CD4-positive, CD25-positive, alpha-beta regulatory T cell (primary cell): ENCODE results near the gene SNX1. TPM values are rescaled to one million over a fixed set of nuclear protein-coding genes. Genes with fewer than 3 reads are reported as not detected.

ENCODE experiments used
- ATAC-seq, 2 donors: fragments of 150-1000 bp; cut with Tn5 transposase; one replicate each; pipeline ENCODE4 v1.10.0; 2021; ENCODE audit warnings: low read depth in 2 of 2, moderate number of reproducible peaks in 2 of 2, moderate library complexity in 1 of 2
- DNase-seq, 3 donors: peaks; one replicate each; pipeline versions ENCODE4 v3.0.0 to v3.0.0-alpha.2; 2012 to 2022; ENCODE audit warnings: mixed read lengths in 1 of 3
- H3K27ac ChIP-seq: one replicate; pipeline ENCODE4 v1.7.0; 2013; ENCODE audit warnings: mild to moderate bottlenecking, low read length; ENCODE audit not compliant: insufficient read depth, poor library complexity, severe bottlenecking
- H3K27me3 ChIP-seq: one replicate; pipeline ENCODE4 v1.7.0; 2013; ENCODE audit warnings: low read length; ENCODE audit not compliant: control insufficient read depth, insufficient read depth
- H3K36me3 ChIP-seq: one replicate; pipeline ENCODE4 v1.7.0; 2013; ENCODE audit warnings: mild to moderate bottlenecking, low read length, moderate library complexity; ENCODE audit not compliant: control insufficient read depth, insufficient read depth
- H3K4me1 ChIP-seq: 2 replicates; pipeline ENCODE4 v1.7.0; 2013; ENCODE audit warnings: mild to moderate bottlenecking, low read length; ENCODE audit not compliant: insufficient read depth, control insufficient read depth, poor library complexity, severe bottlenecking
- H3K4me3 ChIP-seq: one replicate; pipeline ENCODE4 v1.7.0; 2013; ENCODE audit warnings: low read depth, mild to moderate bottlenecking, low read length, moderate library complexity
- H3K9me3 ChIP-seq, 2 experiments: 1 replicate in 1 of 2; 2 replicates in 1 of 2; pipeline ENCODE4 v1.7.0; 2013; ENCODE audit warnings: low read length in 2 of 2, mild to moderate bottlenecking in 1 of 2, moderate library complexity in 1 of 2; ENCODE audit not compliant: control insufficient read depth in 2 of 2
- H3K27ac Mint-ChIP-seq, 3 donors: one replicate each; pipeline ENCODE4 v1.8.0; 2020 to 2022; ENCODE audit warnings: mild to moderate bottlenecking in 3 of 3, mixed read lengths in 3 of 3, moderate library complexity in 2 of 3
- H3K27me3 Mint-ChIP-seq: one replicate; pipeline ENCODE4 v1.8.0; 2022; ENCODE audit warnings: mild to moderate bottlenecking, mixed read lengths
- H3K36me3 Mint-ChIP-seq: one replicate; pipeline ENCODE4 v1.8.0; 2020; ENCODE audit warnings: mixed read lengths
- H3K4me1 Mint-ChIP-seq, 4 donors: one replicate each; pipeline ENCODE4 v1.8.0; 2020 to 2022; ENCODE audit warnings: mixed read lengths in 4 of 4, mild to moderate bottlenecking in 1 of 4
- H3K4me3 Mint-ChIP-seq, 4 donors: one replicate each; pipeline ENCODE4 v1.8.0; 2020 to 2022; ENCODE audit warnings: mild to moderate bottlenecking in 4 of 4, mixed read lengths in 4 of 4, moderate library complexity in 3 of 4
- H3K9me3 Mint-ChIP-seq, 7 donors: one replicate each; pipeline ENCODE4 v1.8.0; 2020 to 2022; ENCODE audit warnings: mixed read lengths in 7 of 7, mild to moderate bottlenecking in 3 of 7, moderate library complexity in 2 of 7
- polyA plus RNA-seq, 4 donors: library from polyadenylated mRNA; unstranded; fragments of 300-500 nt; fragmentation: Illumina TruSeq; gene quantifications; one replicate each; pipeline ENCODE4 v1.2.3, GENCODE V29; 2021
- total RNA-seq: library from RNA; stranded (reverse); gene quantifications from one replicate; pipeline ENCODE4 v1.2.3, GENCODE V29; 2022

Gene SNX1
- total and polyA plus RNA-seq, 5 donors from 2014 or later = 58.3 to 112 (median 70.7) TPM

DNA sequence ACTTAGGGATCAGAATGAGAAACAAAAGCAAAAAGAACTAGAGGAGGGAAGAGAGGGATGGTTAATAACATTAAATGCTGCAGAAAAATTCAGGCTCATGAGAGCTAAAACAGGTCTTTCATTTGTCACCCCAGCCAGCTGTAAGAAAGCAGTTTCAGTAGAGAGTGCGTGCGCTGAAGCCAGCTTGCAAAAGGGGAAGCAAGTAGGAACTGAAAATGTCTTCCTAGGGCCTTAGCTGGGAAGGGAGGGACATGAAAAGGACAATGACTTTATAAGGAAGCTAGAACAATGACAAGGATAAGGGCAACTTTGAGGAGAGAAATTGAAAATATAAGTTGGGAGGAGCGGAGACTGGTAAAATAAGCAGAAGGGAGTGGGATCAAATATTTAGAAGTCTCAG lies 5.3 kb upstream of the SNX1 start:
- DNase-seq (no peak), ATAC-seq (no peak)
- Histone ChIP-seq H3K4me1 (peaks cover 40% of the 10 kb centered on the region), H3K9me3 (no peaks in the 10 kb centered on the region), H3K4me3 (no peak overlapping the region), H3K36me3 (peaks cover 27% of the 10 kb centered on the region), H3K27me3 (no peaks in the 10 kb centered on the region), H3K27ac (no peak overlapping the region)
- H3K4me3 Mint-ChIP-seq = peak overlapping the region in 3 of 4 donors; percentile 23 to 79 (median 49)
- H3K27ac Mint-ChIP-seq = peak overlapping the region in 1 of 3 donors; percentile 12
- no peaks in the 10 kb centered on the region for H3K27me3 Mint-ChIP-seq
- H3K9me3 Mint-ChIP-seq = no peaks in the 10 kb centered on the region
- H3K4me1 Mint-ChIP-seq = peaks cover 26 to 61% (median 42%) of the 10 kb centered on the region in 4 donors
- peaks cover 10% of the 10 kb centered on the region for H3K36me3 Mint-ChIP-seq

DNA sequence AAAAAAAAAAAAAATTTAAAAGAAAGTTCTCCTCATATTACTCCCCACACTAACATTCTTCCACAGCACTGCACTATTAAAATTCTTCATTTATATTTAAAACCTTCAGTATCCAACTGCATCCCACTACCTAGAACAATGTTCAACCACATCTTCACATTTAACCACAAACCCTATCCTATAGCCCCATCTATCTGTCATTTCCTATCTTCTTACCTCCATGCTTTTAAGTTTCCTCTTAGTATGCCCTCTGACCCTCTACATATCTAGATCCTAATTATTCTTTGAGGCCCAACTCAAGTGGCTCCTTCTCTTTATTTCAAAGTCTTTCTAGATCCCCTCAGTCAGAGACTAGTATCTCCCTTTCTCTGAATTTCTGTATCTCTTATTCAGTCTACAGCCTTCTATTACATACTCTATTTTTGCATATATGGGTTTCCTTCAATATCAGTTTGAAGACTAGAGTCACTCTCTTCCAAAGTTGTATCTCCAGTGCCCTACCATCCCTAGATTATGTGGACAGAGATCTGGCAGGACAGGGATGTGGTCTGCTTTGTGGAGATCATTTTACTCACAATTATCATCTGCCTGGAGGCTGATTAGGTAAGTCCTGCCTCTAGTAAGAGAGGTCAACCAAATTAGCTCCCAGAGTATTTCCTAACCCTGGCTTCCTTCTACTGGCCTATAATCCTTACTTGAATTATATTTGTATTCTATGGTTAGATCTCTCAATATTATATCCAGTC lies 3.5 kb upstream of the SNX1 start:
- Histone ChIP-seq H3K9me3 (no peaks in the 10 kb centered on the region), H3K4me3 (peak overlapping the region; percentile 100), H3K36me3 (peaks cover 26% of the 10 kb centered on the region), H3K27ac (peak overlapping the region; percentile 90), H3K27me3 (no peaks in the 10 kb centered on the region), H3K4me1 (peaks cover 54% of the 10 kb centered on the region)
- Mint-ChIP-seq H3K4me3 (peak overlapping the region; percentile 92 to 100 (median 98)), H3K36me3 (peaks cover 10% of the 10 kb centered on the region), H3K9me3 (no peaks in the 10 kb centered on the region), H3K4me1 (peaks cover 27 to 71% (median 52%) of the 10 kb centered on the region in 4 donors), H3K27me3 (peaks cover 5% of the 10 kb centered on the region), H3K27ac (peak overlapping the region; percentile 99 to 100 (median 100))
- peak in 2 of 3 donors; percentile 51 to 60 for DNase-seq
- ATAC-seq = no peak

DNA sequence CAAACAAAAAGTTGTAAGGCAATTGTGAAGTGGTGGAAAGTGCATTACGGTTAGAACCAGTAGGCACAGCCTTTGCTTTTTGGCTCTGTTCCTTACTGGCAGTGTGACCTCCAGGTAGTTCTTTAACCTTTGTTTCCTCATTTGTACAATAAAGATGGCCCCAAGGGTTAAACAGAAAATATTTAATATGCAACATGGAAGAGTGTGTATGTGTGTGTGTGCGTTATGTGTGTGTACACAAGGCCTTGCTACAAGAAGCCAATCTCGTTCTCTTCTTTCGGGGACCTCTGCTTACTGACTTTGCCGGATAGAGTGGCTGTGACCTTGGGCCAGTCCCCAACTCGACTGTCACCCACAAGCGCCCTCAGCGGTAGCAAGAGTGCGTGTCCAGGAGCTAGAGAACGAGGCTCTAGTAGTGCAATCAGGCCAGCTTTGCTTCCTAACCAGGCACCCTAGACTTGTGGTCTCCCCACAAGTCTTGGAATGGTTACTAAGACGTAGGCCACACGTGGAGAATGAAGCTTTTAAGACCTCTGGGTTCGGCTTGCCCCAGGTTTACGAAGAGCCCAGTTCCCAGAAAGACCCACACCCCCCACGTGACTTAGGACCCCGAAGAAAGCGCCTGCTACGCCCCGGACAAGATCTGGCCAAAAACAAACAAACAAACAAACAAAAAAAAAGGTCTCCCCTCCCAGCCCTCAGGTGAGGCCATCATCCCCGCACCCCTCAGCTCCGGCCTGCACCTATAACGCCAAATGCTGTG lies 2.7 kb upstream of the SNX1 start:
- DNase-seq (peak in 2 of 3 donors; percentile 24 to 63), ATAC-seq (no peak)
- peak overlapping the region; percentile 90 for H3K27ac ChIP-seq
- peaks cover 18% of the 10 kb centered on the region for H3K36me3 ChIP-seq
- peaks cover 35 to 79% (median 60%) of the 10 kb centered on the region in 4 donors for H3K4me1 Mint-ChIP-seq
- no peaks in the 10 kb centered on the region for H3K9me3 Mint-ChIP-seq
- peak overlapping the region; percentile 100 for H3K4me3 ChIP-seq
- H3K4me1 ChIP-seq = peaks cover 62% of the 10 kb centered on the region
- no peaks in the 10 kb centered on the region for H3K27me3 ChIP-seq
- peak overlapping the region; percentile 92 to 100 (median 98) for H3K4me3 Mint-ChIP-seq
- H3K36me3 Mint-ChIP-seq = peaks cover 6% of the 10 kb centered on the region
- H3K9me3 ChIP-seq = no peaks in the 10 kb centered on the region
- peaks cover 5% of the 10 kb centered on the region for H3K27me3 Mint-ChIP-seq
- peak overlapping the region; percentile 99 to 100 (median 100) for H3K27ac Mint-ChIP-seq

DNA sequence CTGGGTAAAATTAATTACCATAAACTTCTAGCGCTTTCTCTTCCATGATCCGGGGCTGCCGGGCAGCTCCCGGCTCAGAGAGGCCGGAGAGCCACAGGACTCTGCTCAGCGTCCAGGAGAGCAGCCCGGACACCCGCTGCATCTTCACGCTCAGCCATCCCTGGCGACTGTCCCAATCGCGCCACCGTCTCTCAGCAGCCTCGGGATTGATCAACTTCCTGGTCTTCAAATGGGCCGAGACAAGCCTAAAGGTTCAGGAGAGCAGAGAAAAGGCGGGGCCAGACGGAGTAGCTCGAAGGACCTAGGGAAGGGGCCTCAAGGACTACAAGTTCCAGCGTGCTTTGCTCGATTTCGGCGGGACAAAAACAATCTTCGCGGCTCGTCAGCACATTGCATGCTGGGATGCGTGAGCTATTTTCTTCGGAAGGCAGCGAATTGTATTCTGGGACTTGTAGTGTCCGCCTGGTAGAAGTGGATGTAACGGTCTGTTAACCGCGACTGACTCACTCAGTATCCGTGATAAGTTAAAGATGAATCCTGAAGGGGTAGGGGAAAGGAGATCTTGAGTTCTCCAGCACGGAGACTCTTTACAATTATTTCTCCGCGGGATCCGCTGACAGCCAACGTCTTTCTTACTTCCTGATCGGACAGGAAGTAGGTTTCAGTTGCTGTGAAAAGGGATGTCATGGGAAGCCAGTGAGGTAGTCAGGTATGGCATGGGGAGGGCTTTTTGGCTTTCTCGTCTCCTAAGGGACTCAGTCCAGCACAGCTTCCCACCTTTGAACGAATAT lies 2.0 kb upstream of the SNX1 start, which contains the start of gene CIAO2A:
Gene CIAO2A (minus strand): TSS at position 212 of the 791 bp plus-strand sequence. CDS start 70 bp downstream, at position 142.
- peak within 1 kb of the TSS; percentile 90 for H3K27ac ChIP-seq
- peak; percentile 90 to 99 (median 90) for DNase-seq
- peaks cover 10% of the 10 kb centered on the region for H3K36me3 ChIP-seq
- peak within 1 kb of the TSS; percentile 99 to 100 (median 100) for H3K27ac Mint-ChIP-seq
- peak; percentile 77 to 78 for ATAC-seq
- H3K27me3 ChIP-seq = no peaks in the 10 kb centered on the region
- H3K9me3 ChIP-seq = no peaks in the 10 kb centered on the region
- peaks cover 62% of the 10 kb centered on the region for H3K4me1 ChIP-seq
- H3K27me3 Mint-ChIP-seq = peaks cover 5% of the 10 kb centered on the region
- H3K9me3 Mint-ChIP-seq = no peaks in the 10 kb centered on the region
- peak within 1 kb of the TSS; percentile 92 to 100 (median 98) for H3K4me3 Mint-ChIP-seq
- H3K4me3 ChIP-seq = peak within 1 kb of the TSS; percentile 100
- peaks cover 3% of the 10 kb centered on the region for H3K36me3 Mint-ChIP-seq
- H3K4me1 Mint-ChIP-seq = peaks cover 39 to 82% (median 63%) of the 10 kb centered on the region in 4 donors

DNA sequence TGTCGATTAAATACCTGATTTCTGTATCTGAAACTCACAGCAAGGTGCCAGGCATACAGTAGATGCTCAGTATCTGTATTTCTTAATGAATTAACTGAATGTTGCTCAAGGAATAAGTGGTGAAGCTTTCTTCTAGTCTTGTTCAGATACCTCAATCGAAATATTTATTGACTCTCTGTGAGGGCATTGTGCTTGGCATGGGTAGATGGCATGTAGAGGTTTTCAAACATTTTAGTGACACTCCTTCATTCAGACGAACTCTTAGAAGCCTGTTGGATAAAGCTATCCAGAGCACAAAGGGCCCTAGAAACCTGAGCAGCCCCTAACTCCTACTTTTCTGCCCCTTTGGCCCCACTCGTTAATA lies 369 bp upstream of the SNX1 start:
- peak overlapping the region; percentile 92 to 100 (median 98) for H3K4me3 Mint-ChIP-seq
- peaks cover 5% of the 10 kb centered on the region for H3K27me3 Mint-ChIP-seq
- DNase-seq (no peak), ATAC-seq (no peak)
- Histone ChIP-seq H3K27ac (peak overlapping the region; percentile 83), H3K4me3 (peak overlapping the region; percentile 100), H3K9me3 (no peaks in the 10 kb centered on the region), H3K36me3 (no peaks in the 10 kb centered on the region), H3K4me1 (peaks cover 73% of the 10 kb centered on the region), H3K27me3 (no peaks in the 10 kb centered on the region)
- H3K4me1 Mint-ChIP-seq = peaks cover 46 to 88% (median 63%) of the 10 kb centered on the region in 4 donors
- peak overlapping the region; percentile 97 to 100 (median 98) for H3K27ac Mint-ChIP-seq
- no peaks in the 10 kb centered on the region for H3K36me3 Mint-ChIP-seq
- H3K9me3 Mint-ChIP-seq = no peaks in the 10 kb centered on the region

DNA sequence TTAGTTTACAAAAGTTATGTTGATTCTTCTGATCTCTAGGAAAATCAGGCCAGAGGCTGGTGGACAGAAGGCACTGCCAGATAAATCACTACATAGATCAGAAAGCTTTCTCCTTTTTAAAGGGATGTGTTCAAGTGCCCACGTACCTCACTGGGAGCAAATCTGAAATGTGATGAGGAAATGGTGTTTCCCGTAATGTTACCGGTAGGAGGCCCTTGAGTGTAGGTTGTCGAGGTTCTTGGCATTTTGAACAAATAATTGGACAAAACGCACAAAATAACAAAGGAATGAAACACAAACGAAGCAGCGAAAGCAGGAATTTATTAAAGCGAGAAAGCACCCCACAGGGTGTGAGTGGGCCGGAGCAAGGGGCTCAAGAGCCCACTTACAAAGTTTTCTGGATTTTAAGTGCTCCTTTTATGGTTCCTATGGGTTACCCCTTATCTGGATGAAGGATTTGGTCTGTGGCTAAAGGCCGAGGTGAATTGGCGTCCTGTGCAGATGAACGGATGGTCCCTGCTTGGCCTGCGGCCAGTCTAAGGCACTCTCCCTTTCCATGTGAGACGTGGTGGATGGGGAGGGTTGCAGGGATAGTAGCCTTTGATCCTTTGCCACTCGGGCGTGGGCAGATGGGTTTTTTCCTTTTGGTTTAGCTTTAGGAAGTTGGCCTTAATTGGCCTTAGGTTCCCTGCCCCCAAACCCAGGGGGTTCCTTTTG lies 1.0 kb downstream of the SNX1 start:
- no peaks in the 10 kb centered on the region for H3K9me3 Mint-ChIP-seq
- Histone ChIP-seq H3K9me3 (no peaks in the 10 kb centered on the region), H3K27ac (peak overlapping the region; percentile 83), H3K4me3 (peak overlapping the region; percentile 91), H3K36me3 (no peaks in the 10 kb centered on the region), H3K27me3 (no peaks in the 10 kb centered on the region), H3K4me1 (peaks cover 74% of the 10 kb centered on the region)
- DNase-seq = peak in 1 of 3 donors; percentile 49
- H3K4me1 Mint-ChIP-seq = peaks cover 42 to 97% (median 59%) of the 10 kb centered on the region in 4 donors
- no peak for ATAC-seq
- H3K27ac Mint-ChIP-seq = peak overlapping the region; percentile 48 to 100 (median 98)
- H3K36me3 Mint-ChIP-seq = no peaks in the 10 kb centered on the region
- peak overlapping the region; percentile 92 to 100 (median 98) for H3K4me3 Mint-ChIP-seq
- peaks cover 5% of the 10 kb centered on the region for H3K27me3 Mint-ChIP-seq
